GM12878 (cell line): ENCODE data around the gene PRSS33. TPM values are rescaled to one million over a fixed set of nuclear protein-coding genes. Genes with fewer than 3 reads are reported as not detected.

Source experiments
- ATAC-seq: fragments of 200-7000 bp; cut with Tn5 transposase; 3 replicates; pipeline ENCODE4 v1.9.1; 2020; ENCODE audit warnings: mild to moderate bottlenecking, moderate library complexity
- BruUV-seq: library from RNA; stranded (reverse); fragments of 400-500 nt; replicated peaks from 2 replicates; lab custom pipeline; 2021; lab: Mats Ljungman, UMichigan
- CTCF ChIA-PET: fragments of 300-600 bp; sonication (Branson Sonifier 250); formaldehyde crosslinking; extraction: SDS; loops from one replicate; lab custom pipeline; 2021; ENCODE audit warnings: inconsistent platforms; lab: Yijun Ruan, JAX
- POLR2A ChIA-PET: fragments of 350-600 bp; formaldehyde crosslinking; extraction: SDS; loops from one replicate; lab custom pipeline; 2021; ENCODE audit warnings: inconsistent platforms; lab: Charles Lee
- RAD21 ChIA-PET: fragments of 300-600 bp; sonication (Branson Sonifier 250); formaldehyde crosslinking; loops from one replicate; lab custom pipeline; 2023; ENCODE audit warnings: antibody characterized with exemption; ENCODE audit not compliant: unreplicated experiment; lab: Charles Lee
- SMC1A ChIA-PET: fragments of 300-600 bp; sonication (Branson Sonifier 250); formaldehyde crosslinking; loops from one replicate; lab custom pipeline; 2023; ENCODE audit not compliant: unreplicated experiment, uncharacterized antibody; lab: Charles Lee
- DNase-seq: peaks from one replicate; pipeline ENCODE4 v3.0.0-alpha.2; 2011; ENCODE audit warnings: low read depth, low spot score
- FAIRE-seq: peaks from 3 replicates; lab custom pipeline; 2011; peaks lifted over from hg19 to GRCh38; lab: Jason Lieb, UNC
- H2AFZ ChIP-seq: 2 replicates; pipeline ENCODE4 v1.6.0; 2011; ENCODE audit warnings: low read depth, low read length, control low read depth; ENCODE audit not compliant: control insufficient read depth
- H3K27ac ChIP-seq: 2 replicates; pipeline ENCODE4 v1.5.1; 2011; ENCODE audit warnings: control low read depth; ENCODE audit not compliant: control insufficient read depth, insufficient read depth
- H3K27me3 ChIP-seq, 2 experiments: replicated peaks in 1 of 2; 2 replicates each; pipeline versions ENCODE4 v1.6.0 to v1.6.1; 2011; ENCODE audit warnings: low read length in 1 of 2; ENCODE audit not compliant: control insufficient read depth in 2 of 2, insufficient read depth in 2 of 2
- H3K36me3 ChIP-seq, 2 experiments: 2 replicates each; pipeline ENCODE4 v1.5.1; 2011; ENCODE audit warnings: low read length in 1 of 2; ENCODE audit not compliant: control insufficient read depth in 2 of 2, insufficient read depth in 2 of 2
- H3K4me1 ChIP-seq: 2 replicates; pipeline ENCODE4 v1.6.1; 2011; ENCODE audit warnings: mild to moderate bottlenecking, low read length, moderate library complexity, mixed read lengths; ENCODE audit not compliant: control insufficient read depth, insufficient read depth
- H3K4me2 ChIP-seq: 2 replicates; pipeline ENCODE4 v1.6.0; 2011; ENCODE audit warnings: control low read depth; ENCODE audit not compliant: control insufficient read depth, insufficient read depth
- H3K4me3 ChIP-seq: fragments of 200-600 bp; sonication (generic); 2 replicates; pipeline ENCODE4 v1.5.1; 2016
- H3K79me2 ChIP-seq: 2 replicates; pipeline ENCODE4 v1.6.0; 2011; ENCODE audit warnings: low read length; ENCODE audit not compliant: control insufficient read depth, insufficient read depth
- H3K9ac ChIP-seq: 2 replicates; pipeline ENCODE4 v1.8.0; 2011; ENCODE audit warnings: low read length, control low read depth, mixed read lengths; ENCODE audit not compliant: control insufficient read depth, insufficient read depth
- H3K9me3 ChIP-seq: replicated peaks from 3 replicates; pipeline ENCODE4 v1.5.1; 2011; ENCODE audit warnings: mild to moderate bottlenecking, low read length; ENCODE audit not compliant: control insufficient read depth, insufficient read depth
- H4K20me1 ChIP-seq: 2 replicates; pipeline ENCODE4 v1.6.0; 2011; ENCODE audit not compliant: control insufficient read depth, insufficient read depth
- BRCA1 ChIP-seq: IDR thresholded peaks from 2 replicates; pipeline ENCODE4 v1.6.1; 2011; ENCODE audit warnings: low read depth, low read length, improper control_type of control experiment
- E2F4 ChIP-seq: IDR thresholded peaks from 2 replicates; pipeline ENCODE4 v1.6.1; 2012; ENCODE audit warnings: low read depth, low read length, improper control_type of control experiment
- ESRRA ChIP-seq: IDR thresholded peaks from 2 replicates; pipeline ENCODE4 v1.6.1; 2012; ENCODE audit warnings: mild to moderate bottlenecking, low read length, improper control_type of control experiment
- ETV6 ChIP-seq, 2 experiments: fragments of 450-650 bp in 1 of 2; IDR thresholded peaks in 1 of 2; conservative IDR thresholded peaks in 1 of 2; 2 replicates each; pipeline ENCODE4 v1.6.1; 2014; ENCODE audit warnings: antibody characterized with exemption in 1 of 2, borderline replicate concordance in 1 of 2, low read depth in 1 of 2, mild to moderate bottlenecking in 1 of 2, moderate library complexity in 1 of 2
- FOS ChIP-seq: IDR thresholded peaks from 3 replicates; pipeline ENCODE4 v1.6.1; 2011; ENCODE audit warnings: borderline replicate concordance; ENCODE audit not compliant: insufficient read length; ENCODE audit errors: extremely low read depth
- FOXK2 ChIP-seq: fragments of 450-650 bp; IDR thresholded peaks from 2 replicates; pipeline ENCODE4 v1.6.1; 2017; ENCODE audit warnings: mild to moderate bottlenecking, moderate library complexity
- GATAD2B ChIP-seq: fragments of 450-650 bp; conservative IDR thresholded peaks from 2 replicates; pipeline ENCODE4 v1.6.1; 2017; ENCODE audit warnings: low read depth, mild to moderate bottlenecking, moderate library complexity
- HSF1 ChIP-seq: fragments of 150-350 bp; IDR thresholded peaks from 2 replicates; pipeline ENCODE4 v1.6.1; 2014; ENCODE audit warnings: mild to moderate bottlenecking, low read depth, low read length
- IRF5 ChIP-seq: fragments of 450-650 bp; IDR thresholded peaks from 2 replicates; pipeline ENCODE4 v1.6.1; 2017; ENCODE audit warnings: borderline replicate concordance
- KDM1A ChIP-seq: fragments of 200-600 bp; sonication (generic); IDR thresholded peaks from 2 replicates; pipeline ENCODE4 v1.6.1; 2016; ENCODE audit warnings: borderline replicate concordance
- NFYB ChIP-seq: IDR thresholded peaks from 2 replicates; pipeline ENCODE4 v1.6.1; 2011; ENCODE audit warnings: low read depth, mild to moderate bottlenecking, low read length, improper control_type of control experiment, moderate library complexity; ENCODE audit not compliant: insufficient read depth
- NKRF ChIP-seq: fragments of 450-650 bp; conservative IDR thresholded peaks from 2 replicates; pipeline ENCODE4 v1.6.1; 2017; ENCODE audit warnings: mild to moderate bottlenecking, moderate library complexity
- PAX8 ChIP-seq: fragments of 450-650 bp; IDR thresholded peaks from 2 replicates; pipeline ENCODE4 v1.6.1; 2017; ENCODE audit warnings: mild to moderate bottlenecking, moderate library complexity
- PBX3 ChIP-seq: IDR thresholded peaks from 2 replicates; pipeline ENCODE4 v1.6.1; 2011; ENCODE audit warnings: mild to moderate bottlenecking, low read depth, low read length, moderate library complexity; ENCODE audit not compliant: insufficient replicate concordance
- RUNX3 ChIP-seq: IDR thresholded peaks from 2 replicates; pipeline ENCODE4 v1.6.1; 2012; ENCODE audit warnings: low read length, inconsistent platforms
- SMC3 ChIP-seq: IDR thresholded peaks from 2 replicates; pipeline ENCODE4 v1.6.1; 2011; ENCODE audit warnings: low read length, improper control_type of control experiment, borderline replicate concordance
- SPI1 ChIP-seq: IDR thresholded peaks from 2 replicates; pipeline ENCODE4 v1.6.1; 2011; ENCODE audit warnings: low read depth, mild to moderate bottlenecking, low read length, moderate library complexity, borderline replicate concordance; ENCODE audit not compliant: insufficient read depth
- TCF3 ChIP-seq: IDR thresholded peaks from 2 replicates; pipeline ENCODE4 v1.6.1; 2012; ENCODE audit warnings: low read depth, mild to moderate bottlenecking, low read length, borderline replicate concordance; ENCODE audit not compliant: insufficient read depth
- ZBED1 ChIP-seq: IDR thresholded peaks from 2 replicates; pipeline ENCODE4 v1.6.1; 2016; ENCODE audit warnings: borderline replicate concordance
- WGBS: methylation state at CpG from one replicate; pipeline ENCODE4 v1.1.6; 2016; ENCODE audit warnings: low lambda C conversion rate; ENCODE audit not compliant: insufficient replicate concordance, insufficient coverage; ENCODE audit errors: missing lambda C conversion rate; 5-methylcytosine and 5-hydroxymethylcytosine counted together
- in situ Hi-C: fragments of 300-500 bp; cut with MboI; formaldehyde crosslinking; loops from 9 replicates; pipeline ENCODE4 v1.14.3; 2018; ENCODE audit warnings: mixed read lengths
- intact Hi-C: fragments of 100-400 bp; cut with micrococcal nuclease; formaldehyde crosslinking; loops from one replicate; pipeline ENCODE4 v1.14.2; 2022; ENCODE audit not compliant: unreplicated experiment
- polyA plus RNA-seq, 11 experiments: library from polyadenylated mRNA; depleted of rRNA in 4 of 11; unstranded in 6 of 11; stranded (reverse) in 5 of 11; fragments of >200 nt; fragmentation: Nextera tagmentation in 4 of 11; fragmentation: Illumina TruSeq in 1 of 11; extraction: Ambion mirVana in 4 of 11; extraction: Trizol in 1 of 11; gene quantifications; 1 replicate in 1 of 11; 2 replicates in 10 of 11; pipeline versions ENCODE4 v1.2.1 to v1.2.3, GENCODE V29; 2011 to 2016; ENCODE audit warnings: inconsistent platforms in 2 of 11, missing spikeins in 2 of 11, low read depth in 1 of 11
- total RNA-seq, 4 experiments: library from RNA; depleted of rRNA in 3 of 4; stranded (reverse); fragments of >200 nt in 3 of 4; fragmentation: Illumina TruSeq in 1 of 4; extraction: Trizol in 1 of 4; gene quantifications; 2 replicates each; pipeline versions ENCODE4 v1.2.1 to v1.2.3, GENCODE V29; 2013 to 2021

The PRSS33 gene
- total and polyA plus RNA-seq, 10 of the 15 experiments (the other 5 are each of a cell fraction or from before 2014, with no cell fraction given), result not detected

- intact Hi-C loops, result no loop called here
- WGBS, result 34% methylated on average over 7 of the region's 7 CpGs
- no peak for DNase-seq
- SMC1A ChIA-PET, result no interaction called here
- CTCF ChIA-PET, result no interaction called here
- RAD21 ChIA-PET, result no interaction called here
- Histone ChIP-seq H3K79me2 (no peaks in the 10 kb centered on the region), H3K9ac (no peak overlapping the region), H3K4me2 (no peak overlapping the region), H2AFZ (no peak overlapping the region), H4K20me1 (no peaks in the 10 kb centered on the region)
- no peak for FAIRE-seq
- BruUV-seq, result no TSS peak
- TF ChIP-seq SPI1 (no peak), TCF3 (no peak), ESRRA (no peak), KDM1A (no peak), RUNX3 (no peak), NKRF (no peak), PAX8 (no peak), E2F4 (no peak), IRF5 (no peak), GATAD2B (no peak), ETV6 (conservative IDR thresholded peaks at IDR 0.05 in 1 of 2, IDR thresholded peaks at IDR 0.05 in 1 of 2; ENCODE audit: borderline replicate concordance in 1 of 2, low read depth in 1 of 2) (no peak), BRCA1 (no peak), PBX3 (no peak), SMC3 (no peak), FOS (no peak), ZBED1 (no peak), HSF1 (no peak), FOXK2 (no peak), NFYB (no peak)
- TF ChIP-seq, all 136 proteins: peak for 0
- H3K27me3 ChIP-seq, result no peaks in the 10 kb centered on the region
- POLR2A ChIA-PET, result no interaction called here
- H3K4me1 ChIP-seq, result peaks cover 4% of the 10 kb centered on the region; the same call in 1 of the 2 replicates
- no peaks in the 10 kb centered on the region for H3K9me3 ChIP-seq
- no peak overlapping the region for H3K27ac ChIP-seq
- no peak overlapping the region for H3K4me3 ChIP-seq
- H3K36me3 ChIP-seq, result no peaks in the 10 kb centered on the region
- no peak for ATAC-seq
- in situ Hi-C loops, result no loop called here
Observed at GRCh38 chr16:2833776-2834175, 46.4 kb upstream of the PRSS33 start.
